Fibroblast of the aortic adventitia (primary cell): ENCODE data around the gene DNAH14. TPM values are rescaled to one million over a fixed set of nuclear protein-coding genes. Genes with fewer than 3 reads are reported as not detected.
"Not testable (repeated sequence)": the region's sequence is repeated elsewhere in the genome, so short reads cannot be mapped to it uniquely, and the experiment has no call there.

Source experiments
- DNase-seq: peaks from one replicate; pipeline ENCODE4 v3.0.0-alpha.2; 2010; ENCODE audit warnings: low read depth
- H3K4me3 ChIP-seq: 2 replicates; pipeline ENCODE4 v1.5.1; 2011; ENCODE audit warnings: low read depth, mild to moderate bottlenecking, control low read depth, low read length, moderate library complexity
- total RNA-seq: library from RNA; depleted of rRNA; stranded (reverse); fragments of >200 nt; gene quantifications from 2 replicates; pipeline ENCODE4 v1.2.3, GENCODE V29; 2012; ENCODE audit warnings: low replicate concordance
- TF ChIP-seq, protein P1 (sequence below): IDR thresholded peaks from 2 replicates; pipeline ENCODE4 v1.5.1; 2011; ENCODE audit warnings: mild to moderate bottlenecking, low read length, control low read depth, inconsistent platforms; ENCODE audit not compliant: insufficient read depth

DNAH14 gene
- total RNA-seq, 1 donor, result 33.9 TPM

DNA sequence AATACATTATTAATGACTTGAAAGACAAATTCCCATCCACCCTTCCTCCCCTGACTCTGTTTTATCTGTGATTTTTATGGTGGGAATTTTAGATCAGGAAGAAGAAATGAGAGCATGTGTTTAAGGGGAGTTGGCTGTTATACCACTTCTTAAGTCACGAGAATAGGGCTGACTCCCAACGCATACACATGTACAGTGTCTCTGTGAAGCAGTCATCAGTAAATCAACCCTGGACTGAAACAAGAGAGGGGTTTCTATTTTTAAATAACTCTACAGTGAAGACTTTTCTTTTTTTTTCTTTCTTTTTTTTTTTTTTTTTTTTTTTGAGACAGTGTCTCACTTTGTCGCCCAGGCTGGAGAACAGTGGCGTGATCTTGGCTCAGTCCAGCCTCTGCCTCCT, 392.3 kb downstream of the DNAH14 start:
- TF ChIP-seq, protein P1, sequence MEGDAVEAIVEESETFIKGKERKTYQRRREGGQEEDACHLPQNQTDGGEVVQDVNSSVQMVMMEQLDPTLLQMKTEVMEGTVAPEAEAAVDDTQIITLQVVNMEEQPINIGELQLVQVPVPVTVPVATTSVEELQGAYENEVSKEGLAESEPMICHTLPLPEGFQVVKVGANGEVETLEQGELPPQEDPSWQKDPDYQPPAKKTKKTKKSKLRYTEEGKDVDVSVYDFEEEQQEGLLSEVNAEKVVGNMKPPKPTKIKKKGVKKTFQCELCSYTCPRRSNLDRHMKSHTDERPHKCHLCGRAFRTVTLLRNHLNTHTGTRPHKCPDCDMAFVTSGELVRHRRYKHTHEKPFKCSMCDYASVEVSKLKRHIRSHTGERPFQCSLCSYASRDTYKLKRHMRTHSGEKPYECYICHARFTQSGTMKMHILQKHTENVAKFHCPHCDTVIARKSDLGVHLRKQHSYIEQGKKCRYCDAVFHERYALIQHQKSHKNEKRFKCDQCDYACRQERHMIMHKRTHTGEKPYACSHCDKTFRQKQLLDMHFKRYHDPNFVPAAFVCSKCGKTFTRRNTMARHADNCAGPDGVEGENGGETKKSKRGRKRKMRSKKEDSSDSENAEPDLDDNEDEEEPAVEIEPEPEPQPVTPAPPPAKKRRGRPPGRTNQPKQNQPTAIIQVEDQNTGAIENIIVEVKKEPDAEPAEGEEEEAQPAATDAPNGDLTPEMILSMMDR, result no peak
- no peak for DNase-seq
- no peak overlapping the region for H3K4me3 ChIP-seq

DNA sequence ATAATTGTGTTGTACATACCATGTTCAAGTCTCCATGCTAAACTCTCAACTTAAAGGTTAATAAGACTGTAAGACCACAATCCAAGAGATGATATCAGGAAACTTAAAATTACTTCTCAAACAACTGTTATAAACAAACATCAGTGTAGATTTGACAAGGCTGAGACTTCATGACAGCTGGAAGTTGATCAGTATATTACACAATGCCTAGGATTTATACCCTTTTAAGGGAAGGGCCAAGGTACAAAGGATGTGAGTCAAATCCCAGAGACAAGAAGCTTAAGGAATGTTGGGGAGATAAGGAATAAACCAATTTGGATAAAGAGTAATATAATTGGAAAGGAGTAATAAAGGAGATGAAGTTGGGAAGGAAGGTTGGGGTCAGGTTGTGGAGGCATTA, 399.6 kb downstream of the DNAH14 start:
- no peak for DNase-seq
- no peak overlapping the region for H3K4me3 ChIP-seq
- TF ChIP-seq, protein P1, result no peak

DNA sequence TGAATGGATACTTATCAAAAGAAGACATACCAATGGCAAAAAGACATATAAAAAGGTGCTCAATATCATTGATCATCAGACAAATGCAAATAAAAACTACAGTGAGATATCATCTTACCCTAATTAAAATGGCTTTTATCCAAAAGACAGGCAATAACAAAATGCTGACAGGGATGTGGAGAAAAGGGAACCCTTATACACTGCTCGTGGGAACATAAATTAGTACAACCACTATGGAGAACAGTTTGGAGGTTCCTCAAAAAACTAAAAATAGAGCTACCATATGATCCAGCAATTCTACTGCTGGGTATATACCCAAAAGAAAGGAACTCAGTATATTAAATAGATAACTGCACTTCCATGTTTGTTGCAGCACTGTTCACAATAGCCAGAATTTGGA, 400.5 kb downstream of the DNAH14 start:
- not testable (repeated sequence) for H3K4me3 ChIP-seq, DNase-seq

DNA sequence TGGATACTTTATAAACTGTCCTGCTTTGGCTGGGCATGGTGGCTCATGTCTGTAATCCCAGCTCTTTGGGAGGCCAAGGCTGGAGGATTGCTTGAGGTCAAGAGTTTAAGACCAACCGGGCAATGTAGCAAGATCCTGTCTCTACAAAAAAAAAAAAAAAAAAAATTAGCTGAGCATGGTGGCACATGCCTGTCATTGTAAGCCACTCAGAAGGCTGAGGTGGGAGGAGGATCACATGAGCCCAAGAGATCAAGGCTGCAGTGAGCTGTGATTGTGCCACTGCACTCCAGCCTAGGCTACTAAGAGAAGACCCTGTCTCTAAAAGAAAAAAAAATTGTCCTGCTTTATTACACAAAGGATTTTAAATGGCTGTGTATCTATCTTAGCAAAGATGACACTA, 403.2 kb downstream of the DNAH14 start:
- DNase-seq, result no peak
- no peak overlapping the region for H3K4me3 ChIP-seq
- TF ChIP-seq, protein P1, result no peak

DNA sequence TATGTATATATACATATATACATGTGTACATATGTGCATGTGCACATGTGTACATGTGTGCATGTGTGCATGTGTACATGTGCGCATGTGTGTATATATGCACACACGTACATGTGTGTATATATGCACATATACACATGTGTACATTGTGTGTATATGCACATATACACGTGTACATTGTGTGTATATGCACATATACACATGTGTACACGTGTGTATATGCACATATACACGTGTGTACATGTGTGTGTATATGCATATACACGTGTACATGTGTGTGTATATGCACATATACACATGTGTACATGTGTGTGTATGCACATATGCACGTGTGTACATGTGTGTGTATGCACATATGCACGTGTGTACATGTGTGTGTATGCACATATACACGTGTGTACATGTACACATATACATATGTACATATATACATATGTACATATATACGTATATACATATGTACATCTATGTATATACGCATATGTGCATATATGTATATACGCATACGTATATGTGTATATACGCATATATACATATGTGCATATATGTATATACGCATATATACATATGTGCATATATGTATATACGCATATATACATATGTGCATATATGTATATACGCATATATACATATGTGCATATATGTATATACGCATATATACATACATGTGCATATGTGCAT, 405.8 kb downstream of the DNAH14 start:
- not testable (repeated sequence) for H3K4me3 ChIP-seq, DNase-seq

DNA sequence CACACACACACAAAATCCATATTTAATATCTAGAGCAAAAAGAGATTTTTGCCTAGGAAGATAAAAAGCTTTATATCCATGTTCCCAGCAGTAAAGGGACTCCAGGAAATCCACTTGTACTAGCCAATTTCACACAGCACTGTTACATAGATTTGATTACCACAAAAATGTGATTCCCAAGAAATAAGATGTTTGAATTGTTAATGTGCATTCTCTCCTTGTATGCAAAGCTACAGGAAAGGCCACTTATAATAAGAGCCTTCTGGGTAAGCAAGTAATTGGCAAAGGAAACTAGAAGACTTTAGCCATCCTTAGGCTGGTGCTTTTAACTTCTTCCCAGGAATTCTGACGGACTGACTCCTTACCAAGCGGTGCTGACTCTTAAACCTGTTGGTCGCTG, 409.1 kb downstream of the DNAH14 start:
- no peak for DNase-seq
- TF ChIP-seq, protein P1, result no peak
- no peak overlapping the region for H3K4me3 ChIP-seq

DNA sequence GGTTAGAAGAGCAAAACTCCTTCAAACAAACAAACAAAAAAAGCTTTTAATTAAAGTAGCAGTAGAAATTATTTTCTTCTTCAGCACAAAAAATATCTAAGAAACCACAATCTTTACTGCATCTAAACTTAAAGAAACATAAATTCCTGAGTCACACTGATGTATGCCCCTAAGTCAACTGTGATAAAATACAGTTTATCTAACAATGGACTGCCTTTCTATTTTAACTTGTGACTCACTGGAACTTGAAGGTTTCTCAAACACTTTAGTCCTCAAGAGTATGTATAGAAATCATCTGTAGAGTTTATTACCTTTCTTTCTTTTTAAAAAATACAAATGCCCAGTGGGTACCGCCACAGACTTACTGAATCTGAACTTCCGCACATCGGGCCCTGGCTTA, 412.2 kb downstream of the DNAH14 start:
- TF ChIP-seq, protein P1, result no peak
- DNase-seq, result no peak
- H3K4me3 ChIP-seq, result no peak overlapping the region

DNA sequence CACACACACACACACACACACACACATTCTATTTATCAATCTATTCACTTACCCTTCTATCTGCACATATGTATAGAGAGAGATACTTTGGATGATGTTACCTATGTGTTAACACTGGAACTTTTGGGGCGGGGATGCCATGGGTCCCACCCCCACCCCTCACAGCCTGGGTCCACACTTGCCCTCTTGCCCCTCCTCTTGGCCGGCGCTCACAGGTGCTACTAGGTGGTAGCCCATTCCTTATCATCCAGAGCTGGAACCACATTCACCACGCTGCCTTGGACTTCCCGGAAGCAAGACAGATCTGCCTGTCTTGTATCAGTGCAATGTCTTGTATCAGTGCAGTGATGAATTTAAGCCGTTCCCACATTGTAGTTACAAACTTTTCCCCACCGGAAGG, 413.2 kb downstream of the DNAH14 start:
- TF ChIP-seq, protein P1, result no peak
- H3K4me3 ChIP-seq, result no peak overlapping the region

More for the DNA sequence above, 413.2 kb downstream of the DNAH14 start:
- DNase-seq, result no peak
